Gastroesophageal sphincter (tissue), 3 donors: ENCODE results near the gene KIF13A.

ENCODE experiments used
- CTCF ChIP-seq, 4 experiments: fragments of 200-600 bp in 2 of 4; fragments of 450-650 bp in 2 of 4; sonication (generic) in 1 of 4; IDR thresholded peaks; one replicate each; pipeline ENCODE4 v1.5.1; 2017 to 2019; ENCODE audit warnings: antibody characterized with exemption in 4 of 4, mild to moderate bottlenecking in 2 of 4, moderate library complexity in 2 of 4
- EP300 ChIP-seq: sonication (generic); formaldehyde crosslinking; IDR thresholded peaks from one replicate; pipeline ENCODE4 v1.6.1; 2017; ENCODE audit warnings: antibody characterized with exemption, mild to moderate bottlenecking
- POLR2A ChIP-seq, 2 donors: fragments of 450-650 bp; IDR thresholded peaks; one replicate each; pipeline ENCODE4 v1.6.1; 2017; ENCODE audit warnings: antibody characterized with exemption in 2 of 2, mild to moderate bottlenecking in 2 of 2, moderate library complexity in 1 of 2
- POLR2AphosphoS5 ChIP-seq: sonication (generic); formaldehyde crosslinking; IDR thresholded peaks from one replicate; pipeline ENCODE4 v1.6.1; 2017; ENCODE audit warnings: antibody characterized with exemption

- no peak for TF ChIP-seq CTCF (IDR thresholded peaks at IDR 0.05)
- TF ChIP-seq POLR2AphosphoS5: no peak
- no peak for TF ChIP-seq EP300
- TF ChIP-seq POLR2A (IDR thresholded peaks at IDR 0.05): no peak
Measured at GRCh38 chr6:18031189-18031588, 43.8 kb upstream of the KIF13A start.
